HG02798 (cell line): ENCODE measurements around the gene SMIM21.

Experiments
- ATAC-seq: cut with Tn5 transposase; IDR thresholded peaks from one replicate; pipeline ENCODE4 v1.9.1; 2021; ENCODE audit warnings: mild to moderate bottlenecking; ENCODE audit not compliant: unreplicated experiment, poor library complexity

SMIM21 gene

GRCh38 chr18:75427603-75428002 is at the start of gene SMIM21:
Gene SMIM21, minus strand, starts transcription at chr18:75427703. Its CDS starts 140 bp downstream, at chr18:75427563.
- ATAC-seq = no peak

DNA sequence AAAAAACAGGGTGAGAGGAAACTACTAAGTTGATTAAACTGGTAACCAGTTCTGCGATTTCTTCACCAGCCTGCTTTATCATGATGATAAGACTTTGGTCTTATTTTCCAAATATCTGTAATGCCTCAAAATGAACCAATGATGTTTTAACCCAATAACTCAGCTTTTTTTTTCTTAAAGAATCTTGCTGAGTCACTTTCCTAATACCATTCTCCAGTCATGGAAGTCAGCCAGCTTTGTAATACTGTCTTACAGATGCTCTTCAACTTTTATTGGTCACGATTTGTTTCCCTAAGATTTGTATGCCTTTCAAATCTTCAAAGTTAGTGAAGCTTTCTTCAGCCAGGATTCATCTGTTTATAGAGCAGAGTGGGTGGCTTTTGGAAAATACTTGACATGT is 47.7 kb upstream of the SMIM21 start:
- no peak for ATAC-seq

DNA sequence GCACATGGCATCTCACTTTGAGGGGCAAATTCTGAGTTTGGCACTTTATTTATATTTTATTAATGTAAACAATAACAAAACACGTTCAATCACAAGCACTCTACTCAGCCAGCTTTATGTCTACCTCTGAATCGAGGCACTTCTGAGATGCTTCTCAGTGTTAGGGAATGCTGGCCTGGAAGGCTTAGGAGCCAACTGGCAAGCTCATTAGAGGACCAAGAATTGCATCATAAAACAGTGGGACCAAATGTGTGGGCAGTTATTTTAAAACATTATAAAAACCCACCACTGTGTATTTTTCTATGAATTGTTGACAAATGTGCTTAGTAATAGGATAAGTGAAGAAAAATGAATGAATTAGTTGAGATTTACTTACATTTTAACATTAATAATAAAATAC is 46.8 kb upstream of the SMIM21 start:
- ATAC-seq = no peak

GRCh38 chr18:75473316-75473715 is 45.8 kb upstream of the SMIM21 start:
- ATAC-seq = no peak

GRCh38 chr18:75472906-75473305 is 45.4 kb upstream of the SMIM21 start:
- no peak for ATAC-seq

- ATAC-seq = no peak
These were observed 44.9 kb upstream of the SMIM21 start for GRCh38 chr18:75472396-75472795.

DNA sequence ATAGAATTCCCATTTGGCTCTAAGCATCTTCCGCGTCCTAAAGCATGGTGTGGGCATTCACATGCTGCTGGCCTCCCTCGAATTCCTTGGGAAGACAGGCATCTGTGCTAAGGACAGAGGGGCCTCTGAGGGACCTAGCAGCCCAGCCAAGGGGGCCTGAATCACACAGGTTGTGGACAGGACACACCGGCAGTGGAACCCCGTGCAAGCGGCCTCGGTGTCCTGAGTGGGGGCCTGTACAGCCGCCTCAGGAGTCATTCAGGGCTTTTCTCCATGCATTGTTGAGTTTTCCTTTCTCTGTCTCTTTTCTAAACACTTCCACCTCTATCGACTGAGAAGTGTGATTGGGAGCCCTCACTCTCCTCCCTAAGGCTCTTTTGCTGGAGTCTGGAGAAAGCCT is 44.3 kb upstream of the SMIM21 start:
- no peak for ATAC-seq

GRCh38 chr18:75467851-75468250 is 40.3 kb upstream of the SMIM21 start:
- no peak for ATAC-seq

DNA sequence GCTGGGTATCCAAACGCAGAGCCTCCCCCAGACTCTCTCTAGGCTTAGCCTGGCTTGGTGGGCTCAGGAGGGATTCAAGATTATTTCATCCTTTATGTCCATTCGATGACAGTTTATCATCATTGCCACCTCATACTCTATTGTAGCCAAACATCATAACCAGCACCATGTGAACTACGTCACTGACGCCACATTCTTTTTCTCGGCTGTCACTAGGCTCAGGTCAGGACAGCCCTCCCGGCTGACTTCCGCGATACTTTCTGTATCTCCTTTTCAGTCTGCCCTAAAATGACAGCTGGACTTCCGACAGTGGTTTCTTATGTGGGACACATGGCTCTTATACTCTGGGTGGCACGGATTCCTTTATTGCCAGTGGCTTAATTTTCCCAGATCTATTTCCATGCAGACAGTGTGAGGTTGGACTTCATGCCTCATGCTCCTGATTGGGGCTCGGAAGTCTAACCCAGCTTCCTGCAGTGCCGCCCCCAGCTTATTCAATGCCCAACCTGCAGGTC is 39.8 kb upstream of the SMIM21 start:
- no peak for ATAC-seq

- no peak for ATAC-seq
These were observed 36.9 kb upstream of the SMIM21 start for GRCh38 chr18:75464356-75464755.

- ATAC-seq = no peak
These were observed 34.8 kb upstream of the SMIM21 start for GRCh38 chr18:75462178-75462832.

- ATAC-seq = no peak
These were observed 28.7 kb upstream of the SMIM21 start for GRCh38 chr18:75456199-75456631.

DNA sequence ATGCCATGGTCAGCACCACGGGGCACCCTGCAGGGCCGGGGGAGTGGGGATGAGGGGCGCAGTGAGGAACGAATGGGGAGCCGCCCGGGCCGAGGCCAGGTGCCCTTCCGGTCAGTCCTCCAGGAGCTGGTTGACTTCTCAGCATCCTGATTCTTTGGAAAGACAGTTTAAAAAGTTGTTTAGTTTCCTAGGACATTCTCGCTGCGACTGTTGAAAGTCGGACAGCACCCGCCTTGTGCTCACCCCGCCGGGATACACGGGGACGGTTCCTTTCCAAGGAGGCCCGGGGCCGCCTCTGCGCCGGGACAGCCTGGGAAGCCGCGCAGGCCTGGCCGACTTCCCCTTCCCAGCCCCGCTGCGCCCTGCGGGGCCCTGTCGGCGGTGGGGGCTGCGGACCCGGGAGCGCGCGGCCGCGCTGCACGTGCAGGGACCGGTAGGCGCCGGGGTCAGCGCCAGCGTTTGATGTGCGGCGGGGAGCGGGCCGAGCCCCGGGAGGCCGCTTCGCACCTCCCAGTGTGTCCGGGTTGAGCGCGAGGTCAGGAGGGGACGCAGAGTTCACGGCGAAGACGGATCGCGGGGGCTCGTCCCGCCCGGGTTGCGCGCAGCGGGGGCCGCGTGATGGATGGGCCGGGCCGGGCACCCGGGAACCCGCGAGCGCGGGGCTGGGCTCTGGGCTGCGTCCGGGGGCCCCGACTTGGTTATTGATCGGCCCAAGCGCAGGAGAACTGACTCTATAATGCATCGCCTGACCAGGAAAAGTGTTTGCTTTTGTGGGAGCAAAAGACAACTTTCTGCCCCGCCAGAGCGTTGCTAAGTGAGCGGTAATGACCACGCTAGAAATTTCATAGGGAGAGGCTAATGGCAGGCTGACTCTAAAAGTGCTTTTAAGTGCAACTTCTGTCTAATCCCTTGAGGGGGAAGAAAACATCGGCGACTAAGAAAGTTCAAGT is 28.0 kb upstream of the SMIM21 start:
- no peak for ATAC-seq

- no peak for ATAC-seq
These were observed 26.7 kb upstream of the SMIM21 start for GRCh38 chr18:75454022-75454795.

GRCh38 chr18:75450906-75451305 is 23.4 kb upstream of the SMIM21 start:
- no peak for ATAC-seq

- ATAC-seq = no peak
These were observed 14.4 kb upstream of the SMIM21 start for GRCh38 chr18:75441896-75442295.

DNA sequence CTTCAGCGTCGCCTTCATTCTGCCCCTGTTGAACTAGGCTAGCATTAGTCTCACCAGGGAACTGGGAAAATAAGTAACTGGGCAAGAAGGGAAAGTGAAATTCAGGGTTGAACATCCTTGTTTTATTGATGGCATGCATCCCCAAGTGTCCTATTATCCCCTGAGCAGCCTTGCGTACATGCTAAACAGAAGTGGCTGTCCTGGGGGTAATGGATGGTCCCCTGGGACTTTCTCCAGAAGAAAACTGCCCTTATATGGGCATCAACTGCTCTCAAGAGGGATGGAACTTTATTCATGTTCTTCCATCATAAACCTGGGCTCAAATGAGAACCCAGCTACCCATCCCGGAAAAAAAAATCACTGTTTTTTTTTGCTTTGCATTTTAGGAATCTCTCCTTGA is 11.8 kb upstream of the SMIM21 start:
- ATAC-seq = no peak

DNA sequence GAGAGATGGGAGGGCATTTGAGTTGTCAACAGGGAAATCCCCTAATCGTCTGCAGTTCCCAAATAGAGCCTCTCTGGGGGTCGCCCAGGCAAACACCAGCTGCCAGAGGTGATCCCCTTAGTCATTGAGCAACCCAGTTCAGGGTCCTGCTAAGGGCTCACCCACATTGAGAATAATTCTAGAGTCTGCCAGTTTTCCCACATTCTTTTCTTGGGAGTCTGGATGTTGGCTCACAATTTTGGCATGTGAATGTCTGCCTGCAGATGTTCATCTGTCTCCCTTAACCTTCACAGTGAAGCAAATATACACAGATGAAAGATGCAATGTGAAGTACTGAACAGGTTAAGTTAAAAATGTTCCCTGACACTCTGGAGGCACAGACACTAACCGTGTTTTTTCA is 11.4 kb upstream of the SMIM21 start:
- no peak for ATAC-seq

DNA sequence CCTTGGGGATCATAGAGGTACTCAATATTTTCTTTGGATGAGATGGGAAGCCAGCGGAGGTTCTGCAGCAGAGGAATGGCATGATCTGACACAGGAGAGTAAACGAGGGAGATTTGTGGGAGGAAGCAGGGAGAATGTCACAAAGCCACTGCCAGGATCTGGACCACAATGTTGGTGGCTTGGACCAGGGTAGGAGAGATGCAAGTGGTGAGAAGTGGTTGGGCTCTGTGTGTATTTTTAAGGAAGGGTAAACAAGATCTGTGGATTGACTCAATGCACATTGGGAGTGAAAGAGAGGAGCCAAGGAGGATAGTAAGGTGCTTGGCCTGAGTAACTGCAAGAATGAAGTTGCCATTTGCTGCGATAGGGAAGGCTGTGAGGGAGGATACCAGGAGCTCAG is 10.5 kb upstream of the SMIM21 start:
- ATAC-seq = no peak

DNA sequence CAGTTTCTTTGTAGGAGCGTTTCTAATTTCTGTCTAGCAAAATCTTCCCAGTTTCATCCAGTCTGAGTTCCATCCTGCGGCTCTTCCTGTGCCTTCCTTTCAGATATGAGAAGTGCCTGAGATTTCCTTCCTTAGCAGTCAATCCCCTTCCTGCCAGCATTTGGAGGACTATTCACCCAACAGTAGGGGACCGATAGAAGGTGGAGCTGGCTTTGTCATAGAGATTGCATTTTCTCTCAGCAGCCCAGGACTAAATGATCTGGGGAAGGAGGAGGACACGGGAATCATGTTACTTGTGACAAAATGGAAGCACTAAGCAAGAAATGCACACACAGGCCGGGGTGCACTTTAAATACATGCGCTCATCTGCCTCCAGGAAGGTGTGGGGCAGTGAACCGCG is 5.6 kb upstream of the SMIM21 start:
- no peak for ATAC-seq

- ATAC-seq = no peak
These were observed 2.5 kb upstream of the SMIM21 start for GRCh38 chr18:75429975-75430374.
